NCI-H2227 (cell line): ENCODE results near the gene TNIK.

Experiments used
- DNase-seq: peaks from one replicate; lab custom pipeline; 2025; ENCODE audit not compliant: unreplicated experiment; lab: John Stamatoyannopoulos, UW

The TNIK gene

DNA sequence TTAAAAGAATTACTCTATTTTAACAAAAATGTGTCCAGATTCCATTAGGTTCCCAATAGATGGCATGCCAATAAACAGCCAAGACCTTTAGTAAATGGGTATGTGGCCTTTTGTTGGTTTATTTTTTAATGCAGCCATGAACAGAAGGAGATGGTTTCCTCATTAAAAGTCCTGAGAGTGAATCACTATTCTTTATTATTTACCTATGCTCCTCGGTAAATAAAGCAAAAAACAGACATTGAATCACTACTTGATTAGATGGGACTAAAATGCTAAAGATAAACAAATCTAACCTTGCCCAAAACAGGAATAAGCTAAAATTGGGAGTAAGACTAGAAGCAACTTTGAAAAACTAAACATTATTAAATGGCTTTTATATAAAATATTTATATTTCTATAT lies 94.2 kb downstream of the TNIK start:
- no peak for DNase-seq

DNA sequence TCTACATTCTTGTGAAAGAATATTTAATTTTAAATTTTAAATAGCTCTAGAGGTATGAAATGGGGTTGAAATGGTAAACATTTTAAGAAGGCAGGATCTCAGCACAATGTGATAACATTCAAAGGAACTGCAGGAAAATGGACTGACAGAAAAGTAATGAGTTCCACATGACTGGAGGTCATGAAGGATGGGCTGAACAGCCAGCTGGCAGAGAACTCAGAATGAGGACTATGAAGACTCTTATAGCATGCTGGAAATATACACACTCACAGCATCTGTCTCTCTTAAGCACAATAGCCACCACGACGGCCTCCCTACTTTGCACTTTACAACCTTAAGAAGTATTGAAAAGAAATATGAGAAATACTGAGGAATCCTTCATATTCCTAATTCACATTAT lies 94.7 kb downstream of the TNIK start:
- no peak for DNase-seq

DNA sequence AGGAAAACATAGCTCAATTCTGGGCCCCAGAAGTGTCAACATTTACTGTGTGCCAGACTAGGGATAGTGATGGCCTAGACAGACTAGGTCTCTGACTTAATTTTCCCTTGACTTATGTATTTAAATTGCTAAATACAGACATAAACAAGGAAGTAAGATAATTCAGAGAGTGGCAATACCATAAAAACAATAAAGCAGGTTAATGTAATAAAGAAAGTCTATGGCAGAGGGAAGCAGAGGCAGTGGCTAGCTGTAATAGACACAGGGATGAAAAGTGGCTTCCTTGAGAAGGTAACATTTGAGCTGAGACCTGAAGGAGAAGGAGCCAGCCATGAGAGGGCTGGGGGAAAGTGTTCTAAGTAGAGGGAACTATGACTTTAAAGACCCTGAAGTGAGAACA lies 95.7 kb downstream of the TNIK start:
- DNase-seq: no peak

DNA sequence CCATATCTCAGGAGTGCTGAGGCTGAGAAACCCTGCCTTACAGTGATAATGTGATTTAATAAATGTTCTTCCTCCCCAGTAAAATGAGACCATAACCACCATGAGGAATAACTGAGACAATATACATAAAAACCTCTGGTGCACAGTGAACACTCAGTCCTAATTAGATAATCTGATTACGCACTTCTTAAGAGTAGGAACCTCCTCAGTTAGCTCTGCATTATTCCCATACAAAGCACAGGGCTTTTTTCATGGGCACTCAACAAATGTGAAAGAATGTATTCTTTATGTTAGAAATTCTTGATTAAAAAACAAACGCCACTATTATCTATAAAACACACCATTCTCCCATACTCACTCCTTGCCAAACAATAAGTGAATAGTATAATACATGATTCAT lies 97.0 kb downstream of the TNIK start:
- DNase-seq: no peak

DNA sequence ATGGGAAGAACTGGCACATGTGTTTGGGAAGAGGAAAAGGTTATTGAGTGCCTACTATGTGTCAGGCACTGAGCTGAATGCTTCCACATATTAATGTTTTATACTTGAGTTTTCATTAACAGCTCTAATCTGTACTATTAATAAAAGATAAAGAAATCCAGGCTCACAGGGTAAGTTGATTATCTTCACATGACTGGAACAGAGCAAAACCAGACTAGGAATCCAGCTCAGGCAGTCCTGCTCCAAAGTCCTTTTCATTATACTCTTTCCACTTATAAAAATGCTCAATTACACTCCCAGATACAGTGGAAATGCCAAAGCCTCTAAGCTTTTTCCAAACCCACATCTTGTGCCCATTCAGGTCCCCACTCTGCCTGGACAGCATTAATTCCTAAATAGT lies 97.6 kb downstream of the TNIK start:
- no peak for DNase-seq

DNA sequence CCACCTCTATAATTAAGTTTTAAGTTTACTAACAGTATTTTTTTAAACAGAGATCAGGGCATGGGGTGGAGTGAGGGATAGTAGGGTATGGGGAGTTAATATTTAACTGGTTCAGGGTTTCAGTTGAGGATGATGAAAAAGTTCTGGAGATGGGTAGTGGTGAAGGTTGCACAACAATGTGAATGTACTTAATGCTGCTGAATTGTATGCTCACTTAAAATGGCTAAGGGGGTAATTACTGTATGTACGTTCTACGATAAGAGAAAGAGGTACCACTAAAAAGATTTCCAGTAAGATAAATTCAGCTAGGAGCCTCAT lies 101.4 kb downstream of the TNIK start:
- DNase-seq: no peak

DNA sequence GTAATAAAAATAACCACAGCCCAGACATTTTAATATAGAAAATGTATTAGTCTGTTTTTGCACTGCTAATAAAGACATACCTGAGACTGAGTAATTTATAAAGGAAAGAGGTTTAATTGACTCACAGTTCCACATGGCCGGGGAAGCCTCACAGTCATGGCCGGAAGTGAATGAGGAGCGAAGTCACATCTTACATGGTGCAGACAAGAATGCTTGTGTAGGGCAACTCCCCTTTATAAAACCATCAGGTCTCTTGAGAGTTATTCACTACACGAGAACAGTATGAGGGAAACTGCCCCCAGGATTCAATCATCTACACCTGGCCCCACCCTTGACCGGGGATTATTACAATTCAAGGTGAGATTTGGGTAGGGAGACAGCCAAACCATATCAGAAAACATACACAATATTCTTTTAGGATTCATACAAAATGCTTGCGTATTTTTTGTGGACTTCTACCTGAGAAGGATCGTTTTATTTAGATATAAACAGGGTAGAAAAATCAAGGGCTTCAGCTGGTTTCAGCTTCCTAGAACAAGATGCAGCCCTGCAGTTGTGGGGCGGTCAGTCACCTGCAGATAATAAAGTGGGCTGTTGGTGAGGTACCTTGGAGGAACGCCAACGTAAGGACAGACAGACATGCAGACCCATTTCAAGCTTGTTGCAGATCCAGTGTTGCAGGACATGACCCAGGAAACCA lies 101.9 kb downstream of the TNIK start:
- DNase-seq: no peak

DNA sequence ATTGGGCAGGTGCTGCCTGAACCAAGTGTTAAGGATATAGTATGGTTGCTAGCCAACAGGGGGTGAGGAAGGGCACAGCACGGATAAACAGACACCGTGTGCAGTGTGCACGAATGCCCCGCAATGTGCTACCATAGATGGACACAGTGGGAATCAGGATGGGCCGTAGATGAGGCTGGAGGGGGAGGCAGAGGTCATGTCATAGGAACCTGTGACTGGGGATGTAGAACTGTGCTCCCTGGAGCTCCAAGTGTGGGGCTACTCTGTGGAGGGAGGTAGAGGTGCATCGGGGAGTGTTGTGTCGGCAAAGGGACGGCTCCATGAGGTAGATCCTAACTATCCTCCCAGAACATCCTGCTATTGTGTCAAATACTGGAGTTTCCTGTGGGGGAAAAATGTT lies 102.5 kb downstream of the TNIK start:
- DNase-seq: no peak

DNA sequence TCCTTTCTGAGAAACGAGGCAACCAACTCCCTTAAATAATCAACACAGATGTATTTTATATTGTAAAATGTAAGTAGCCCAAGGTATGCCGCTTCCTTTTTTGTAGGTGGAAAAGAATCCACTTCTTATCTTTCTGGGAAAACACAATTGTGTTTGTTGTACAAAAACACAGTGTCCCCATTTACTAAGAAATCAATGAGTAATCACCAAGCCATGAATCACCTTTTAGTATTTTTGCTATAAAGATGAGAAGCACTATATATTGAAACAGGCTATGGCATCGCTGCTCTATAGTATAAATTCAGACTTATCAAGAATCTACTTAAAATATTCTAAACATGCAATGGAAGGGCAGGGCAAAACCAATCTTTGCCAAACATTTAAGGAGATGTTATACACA lies 104.0 kb downstream of the TNIK start:
- DNase-seq: no peak

DNA sequence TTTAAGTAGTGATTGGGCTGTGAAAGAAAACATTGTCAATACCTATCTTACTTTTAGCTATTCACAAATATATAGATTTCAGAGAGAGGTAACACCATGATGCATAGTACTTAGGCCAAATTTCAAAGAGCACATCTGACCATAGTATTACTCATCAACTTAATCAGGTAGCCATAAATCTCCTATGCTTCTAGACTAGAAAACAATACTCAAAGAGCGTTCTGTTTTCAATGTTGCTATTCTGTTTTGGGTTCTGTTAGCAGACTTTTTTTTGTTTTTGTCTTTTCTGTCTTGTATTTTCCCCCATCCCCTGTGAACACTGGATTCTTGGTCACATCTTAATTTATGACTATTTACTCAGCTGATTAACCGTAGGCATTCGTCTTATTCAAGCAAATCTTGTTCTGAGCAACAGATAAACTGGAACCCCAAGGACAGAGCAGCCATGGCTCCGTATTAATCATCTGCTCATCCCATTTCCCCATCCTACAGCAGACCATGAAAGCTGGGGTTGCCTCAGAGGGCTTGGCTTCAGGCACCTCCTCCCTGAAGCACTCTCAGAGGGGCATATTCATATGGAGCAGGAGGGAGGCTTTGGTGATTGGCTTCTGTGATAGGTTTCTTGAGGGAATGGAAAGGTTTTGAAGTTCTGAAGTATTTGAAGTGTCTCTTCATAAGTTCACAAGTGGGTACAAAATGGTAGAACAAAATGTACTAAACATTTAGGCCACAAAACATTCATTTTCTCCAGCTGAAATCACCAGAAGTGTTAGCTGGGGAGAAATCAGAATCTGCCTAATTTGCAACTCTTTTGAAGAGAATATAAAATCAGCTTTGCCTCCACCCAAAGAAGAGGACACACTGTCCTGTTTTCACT lies 105.3 kb downstream of the TNIK start:
- no peak for DNase-seq

DNA sequence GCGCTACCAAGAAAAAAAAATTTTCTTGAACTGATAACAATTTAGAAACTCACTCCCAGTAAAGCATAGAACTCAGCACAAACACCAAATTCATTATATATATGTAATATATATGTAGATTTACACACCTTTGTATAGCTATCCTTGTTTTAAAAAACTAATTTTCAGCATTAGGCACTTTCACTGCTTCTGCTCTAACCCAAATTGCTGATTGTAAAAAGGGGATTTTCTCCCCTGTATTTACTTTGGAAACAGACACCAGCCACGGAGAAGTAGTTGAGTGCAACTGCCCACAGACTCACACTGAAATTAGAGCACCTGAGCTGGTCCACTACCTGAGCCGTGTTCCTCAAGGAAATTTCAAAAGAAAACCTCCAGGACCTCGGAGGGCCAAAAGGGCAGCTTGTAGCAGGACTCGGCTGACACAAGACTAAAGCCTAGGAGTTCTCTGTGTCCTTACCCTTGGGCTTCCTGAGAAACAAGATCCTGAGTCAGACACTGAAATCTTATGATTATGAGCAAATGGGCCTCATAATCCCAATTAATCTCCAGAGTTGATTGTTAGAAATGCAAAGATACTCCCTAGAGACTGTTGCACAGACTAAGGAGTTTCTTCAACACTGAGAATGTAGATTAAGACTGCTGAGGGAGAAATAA lies 106.0 kb downstream of the TNIK start:
- DNase-seq: no peak

DNA sequence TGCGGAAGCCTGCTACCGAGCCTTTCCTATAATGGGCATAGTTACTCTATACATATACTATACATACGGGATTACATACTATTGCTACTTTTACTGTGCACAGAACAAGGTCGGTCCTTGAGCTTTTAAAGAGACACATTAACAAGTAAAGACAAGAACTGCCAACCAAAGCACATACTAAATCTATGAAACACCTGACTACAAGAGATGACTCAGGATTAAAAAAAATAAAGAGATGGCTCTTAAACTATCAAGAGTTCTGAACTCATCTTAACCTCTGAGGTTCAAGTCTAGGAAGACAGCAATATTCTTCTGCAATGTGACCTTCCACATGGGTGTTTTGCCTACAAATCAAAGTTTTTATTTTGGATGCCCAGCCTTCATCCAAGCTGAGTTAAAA lies 106.8 kb downstream of the TNIK start:
- DNase-seq: no peak

DNA sequence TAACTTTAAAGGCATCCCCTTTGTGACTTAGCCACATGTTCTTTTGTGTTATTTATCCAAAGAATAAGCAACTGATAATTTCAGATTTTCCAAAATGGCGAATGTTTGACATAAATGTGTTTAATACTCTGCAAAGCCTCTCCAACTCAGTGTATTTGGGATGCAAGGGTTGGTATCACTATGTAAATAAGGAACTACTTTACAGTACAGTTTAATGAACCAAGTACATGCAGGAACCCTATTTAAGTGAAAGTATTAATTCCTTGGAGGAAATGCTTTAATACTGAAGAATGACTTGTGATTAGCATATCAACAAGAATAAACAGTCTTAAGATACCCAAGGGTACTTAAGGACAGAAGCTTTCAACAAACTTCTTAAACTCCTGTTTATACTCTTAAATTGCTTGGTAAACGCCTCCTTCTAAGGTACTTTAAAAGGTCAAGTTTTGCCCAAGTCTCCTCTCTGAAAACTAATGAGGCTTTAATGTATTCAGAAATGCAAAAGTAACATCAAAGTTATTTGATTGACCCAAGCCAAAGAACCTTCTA lies 107.7 kb downstream of the TNIK start:
- no peak for DNase-seq

DNA sequence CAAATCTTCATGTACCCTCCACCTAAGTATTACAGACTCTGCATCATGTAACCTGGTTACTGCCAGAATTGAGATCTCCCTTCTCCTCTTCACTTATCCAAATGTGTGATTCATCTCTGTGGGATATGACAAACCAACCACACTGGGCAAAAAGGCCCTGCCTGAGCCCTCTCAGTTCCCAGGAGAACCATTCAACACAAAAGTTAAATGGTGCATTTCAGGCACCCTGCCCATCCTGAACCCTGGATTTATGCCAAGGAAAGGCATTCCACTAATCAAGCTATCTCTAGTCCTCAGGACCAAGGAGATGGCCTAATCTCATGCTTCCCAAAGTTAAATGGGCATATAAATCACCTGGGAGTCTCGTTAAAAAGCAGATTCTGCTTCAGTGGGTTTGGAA lies 108.5 kb downstream of the TNIK start:
- no peak for DNase-seq

DNA sequence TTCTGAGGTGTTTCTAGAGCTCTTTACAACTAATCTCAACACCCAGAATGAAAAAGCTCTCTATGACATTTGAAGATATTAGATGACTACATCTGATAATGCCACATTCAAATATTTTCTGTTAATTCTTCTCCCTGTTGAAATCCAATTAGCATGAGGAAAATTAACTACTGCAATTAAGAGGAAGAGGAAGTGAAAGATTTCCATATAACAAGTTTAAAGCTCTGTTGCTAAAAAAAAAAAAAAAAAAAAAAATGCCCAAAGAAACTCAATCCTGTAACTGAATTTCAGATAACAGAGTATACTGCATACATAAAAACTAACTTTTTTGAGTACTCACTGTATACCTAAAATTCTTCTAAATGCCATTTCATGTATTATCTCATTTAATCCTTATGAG lies 109.8 kb downstream of the TNIK start:
- DNase-seq: no peak

DNA sequence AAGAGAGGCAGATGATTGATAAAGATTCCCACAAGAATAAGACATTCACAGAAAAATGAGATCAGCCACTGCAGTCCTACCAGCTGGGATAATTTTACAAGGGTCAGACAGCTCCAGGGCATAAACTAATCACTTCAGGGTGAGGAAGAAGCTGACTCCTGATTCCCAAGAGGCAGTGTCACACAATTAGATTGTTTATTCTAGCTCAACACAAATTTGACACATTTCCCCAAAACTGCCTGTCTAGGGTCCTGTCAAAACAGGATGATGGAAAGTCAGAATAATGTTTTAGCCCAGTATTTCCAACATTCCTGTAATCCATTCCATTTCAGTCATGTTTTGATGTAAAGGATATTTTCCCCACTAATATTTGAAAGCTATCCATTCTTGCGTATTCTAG lies 110.8 kb downstream of the TNIK start:
- DNase-seq: no peak

DNA sequence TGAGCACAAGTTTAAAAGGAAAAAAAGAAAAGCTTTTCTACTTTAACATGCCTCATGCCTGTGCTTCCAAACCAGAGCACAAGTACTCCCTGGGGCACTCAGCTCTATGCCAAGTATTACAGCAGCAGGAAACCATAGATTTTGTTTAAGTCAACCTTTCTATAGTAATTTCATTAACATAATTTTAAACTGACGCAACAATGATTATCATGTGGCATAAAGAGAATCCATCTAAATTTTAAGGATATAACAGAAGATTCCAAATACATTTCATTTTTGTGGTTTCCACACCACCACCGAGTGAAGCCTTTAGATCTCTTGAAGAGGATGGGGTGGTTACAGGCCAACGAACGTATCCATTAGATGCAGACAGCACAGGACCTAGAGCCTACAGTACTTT lies 112.1 kb downstream of the TNIK start:
- DNase-seq: no peak

DNA sequence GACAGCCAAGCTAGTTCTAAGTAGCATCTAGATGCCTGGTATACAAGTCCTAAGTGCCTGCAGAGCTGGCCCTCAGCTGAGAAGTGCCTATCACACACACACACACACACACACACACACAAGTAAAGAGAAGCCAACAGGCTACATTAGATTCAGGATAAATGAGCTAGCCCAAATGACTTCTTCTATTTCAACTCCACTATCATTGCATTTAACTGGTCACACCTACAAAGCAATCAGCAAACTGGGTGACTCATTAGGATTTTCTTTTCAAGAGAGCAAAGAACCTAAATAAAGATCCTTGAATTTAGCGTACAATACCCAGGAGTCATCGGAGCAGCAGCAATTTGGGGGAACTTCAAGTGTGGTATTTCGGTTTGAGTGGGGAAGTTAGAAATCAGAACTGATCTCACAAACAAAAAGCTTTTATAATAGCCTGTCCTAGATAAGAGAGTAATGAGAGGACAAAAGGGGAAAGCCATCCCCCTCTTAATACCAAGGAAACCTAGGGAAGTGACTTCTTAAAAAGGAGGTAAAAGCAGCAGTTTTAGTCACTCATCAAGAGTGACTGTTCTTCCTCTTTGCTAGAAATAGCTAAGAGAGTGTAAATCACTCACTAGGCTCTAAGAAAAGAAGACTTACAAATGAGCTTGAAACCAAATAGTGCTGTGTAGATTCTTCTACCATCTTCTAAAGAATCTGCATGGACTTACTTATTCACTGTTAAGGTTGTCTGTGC lies 112.7 kb downstream of the TNIK start:
- DNase-seq: peak; percentile 19

DNA sequence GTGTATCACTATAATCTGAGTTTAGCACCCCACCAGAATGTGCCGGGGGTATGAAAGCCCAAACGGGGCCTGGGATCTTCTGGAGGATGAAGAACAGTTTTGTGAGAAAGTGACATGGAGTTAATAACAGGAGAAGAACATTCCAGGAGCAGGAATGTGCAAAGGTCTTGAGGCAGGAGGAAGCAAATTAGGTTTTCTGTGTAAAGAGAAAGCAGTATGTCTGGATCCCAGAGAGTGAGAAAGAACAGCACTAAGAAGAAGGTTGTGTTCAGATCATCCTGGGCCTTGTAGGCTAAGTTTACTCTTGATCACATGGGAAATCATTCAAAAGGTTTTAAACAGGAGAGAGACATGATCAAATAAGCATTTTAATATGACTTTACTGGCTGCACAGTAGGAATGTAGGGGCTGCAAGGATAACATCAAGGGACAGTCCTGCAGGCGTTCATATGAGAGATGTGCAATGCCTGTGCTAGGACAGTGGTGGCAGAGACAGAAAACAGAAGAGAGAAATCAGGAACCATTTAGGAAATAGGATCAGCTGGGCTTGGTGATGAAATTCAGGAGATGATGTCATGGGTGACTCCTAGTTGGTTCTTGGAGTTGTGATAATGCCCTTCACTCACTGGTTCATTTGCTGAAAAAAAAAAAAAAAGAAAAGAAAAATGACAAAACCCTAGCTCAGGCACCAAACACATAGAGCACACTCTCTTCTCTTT lies 113.5 kb downstream of the TNIK start:
- no peak for DNase-seq

DNA sequence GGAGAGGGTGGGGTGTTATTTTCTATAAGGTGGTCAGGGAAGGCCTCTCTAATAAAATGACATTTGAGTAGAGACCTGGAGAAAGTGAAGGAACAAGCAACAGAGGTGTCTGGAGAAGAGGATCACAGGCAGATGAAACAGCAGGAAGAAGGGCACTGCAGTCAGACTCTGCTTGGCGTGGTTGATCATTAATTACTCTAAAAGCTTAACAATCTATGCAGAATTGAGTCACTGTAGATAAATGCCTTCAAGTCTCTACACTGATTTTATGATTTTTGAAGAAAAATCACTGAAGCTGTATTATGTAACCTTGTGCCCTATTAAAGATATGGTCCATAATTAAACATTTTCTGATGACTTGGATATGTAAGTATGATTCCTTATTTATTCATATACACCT lies 114.2 kb downstream of the TNIK start:
- DNase-seq: no peak
